ENCODE results near the gene CCNA2. TPM values are rescaled to one million over a fixed set of nuclear protein-coding genes. Genes with fewer than 3 reads are reported as not detected.

CCNA2 gene
- total RNA-seq, 2 donors from 2014 or later = 2.4 to 2.5 TPM

GRCh38 chr4:121778991-121779628, 44.6 kb downstream of the CCNA2 start:
- Histone ChIP-seq H3K4me1 (ENCODE audit: control insufficient read depth in 1 of 2, low read depth in 2 of 2) (no peaks in the 10 kb centered on the region), H3K9me3 (no peaks in the 10 kb centered on the region), H3K36me3 (no peaks in the 10 kb centered on the region), H3K27me3 (replicated peaks; ENCODE audit: insufficient read depth) (no peaks in the 10 kb centered on the region), H3K4me3 (no peak overlapping the region), H3K27ac (no peak overlapping the region)
- ATAC-seq (ENCODE audit: insufficient number of reproducible peaks, low FRiP score, low read depth) = no peak
- TF ChIP-seq, protein P1, sequence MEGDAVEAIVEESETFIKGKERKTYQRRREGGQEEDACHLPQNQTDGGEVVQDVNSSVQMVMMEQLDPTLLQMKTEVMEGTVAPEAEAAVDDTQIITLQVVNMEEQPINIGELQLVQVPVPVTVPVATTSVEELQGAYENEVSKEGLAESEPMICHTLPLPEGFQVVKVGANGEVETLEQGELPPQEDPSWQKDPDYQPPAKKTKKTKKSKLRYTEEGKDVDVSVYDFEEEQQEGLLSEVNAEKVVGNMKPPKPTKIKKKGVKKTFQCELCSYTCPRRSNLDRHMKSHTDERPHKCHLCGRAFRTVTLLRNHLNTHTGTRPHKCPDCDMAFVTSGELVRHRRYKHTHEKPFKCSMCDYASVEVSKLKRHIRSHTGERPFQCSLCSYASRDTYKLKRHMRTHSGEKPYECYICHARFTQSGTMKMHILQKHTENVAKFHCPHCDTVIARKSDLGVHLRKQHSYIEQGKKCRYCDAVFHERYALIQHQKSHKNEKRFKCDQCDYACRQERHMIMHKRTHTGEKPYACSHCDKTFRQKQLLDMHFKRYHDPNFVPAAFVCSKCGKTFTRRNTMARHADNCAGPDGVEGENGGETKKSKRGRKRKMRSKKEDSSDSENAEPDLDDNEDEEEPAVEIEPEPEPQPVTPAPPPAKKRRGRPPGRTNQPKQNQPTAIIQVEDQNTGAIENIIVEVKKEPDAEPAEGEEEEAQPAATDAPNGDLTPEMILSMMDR (IDR thresholded peaks at IDR 0.05) = no peak
- DNase-seq (ENCODE audit: low spot score) = no peak

- no peaks in the 10 kb centered on the region for H3K9me3 ChIP-seq
- no peak overlapping the region for H3K27ac ChIP-seq
- DNase-seq (ENCODE audit: low spot score) (no peak), ATAC-seq (ENCODE audit: insufficient number of reproducible peaks, low FRiP score, low read depth) (no peak)
- H3K36me3 ChIP-seq = no peaks in the 10 kb centered on the region
- no peaks in the 10 kb centered on the region for H3K27me3 ChIP-seq (replicated peaks; ENCODE audit: insufficient read depth)
- TF ChIP-seq, protein P1 (IDR thresholded peaks at IDR 0.05) = no peak
- H3K4me3 ChIP-seq = no peak overlapping the region
- no peaks in the 10 kb centered on the region for H3K4me1 ChIP-seq (ENCODE audit: control insufficient read depth in 1 of 2, low read depth in 2 of 2)
Observed at GRCh38 chr4:121777625-121778024, 46.1 kb downstream of the CCNA2 start.

GRCh38 chr4:121776610-121777401, 46.9 kb downstream of the CCNA2 start:
- TF ChIP-seq, protein P1 (IDR thresholded peaks at IDR 0.05) = no peak
- Histone ChIP-seq H3K27ac (no peak overlapping the region), H3K9me3 (no peaks in the 10 kb centered on the region), H3K4me1 (ENCODE audit: control insufficient read depth in 1 of 2, low read depth in 2 of 2) (no peaks in the 10 kb centered on the region), H3K27me3 (replicated peaks; ENCODE audit: insufficient read depth) (no peaks in the 10 kb centered on the region), H3K4me3 (no peak overlapping the region), H3K36me3 (no peaks in the 10 kb centered on the region)
- ATAC-seq (ENCODE audit: insufficient number of reproducible peaks, low FRiP score, low read depth) (no peak), DNase-seq (ENCODE audit: low spot score) (no peak)

- no peaks in the 10 kb centered on the region for H3K4me1 ChIP-seq (ENCODE audit: control insufficient read depth in 1 of 2, low read depth in 2 of 2)
- TF ChIP-seq, protein P1 (IDR thresholded peaks at IDR 0.05) = no peak
- H3K27me3 ChIP-seq (replicated peaks; ENCODE audit: insufficient read depth) = no peaks in the 10 kb centered on the region
- no peaks in the 10 kb centered on the region for H3K9me3 ChIP-seq
- H3K27ac ChIP-seq = no peak overlapping the region
- no peak for ATAC-seq (ENCODE audit: insufficient number of reproducible peaks, low FRiP score, low read depth)
- DNase-seq (ENCODE audit: low spot score) = no peak
- no peak overlapping the region for H3K4me3 ChIP-seq
- H3K36me3 ChIP-seq = no peaks in the 10 kb centered on the region
Observed at GRCh38 chr4:121773883-121774282, 49.8 kb downstream of the CCNA2 start.

DNA sequence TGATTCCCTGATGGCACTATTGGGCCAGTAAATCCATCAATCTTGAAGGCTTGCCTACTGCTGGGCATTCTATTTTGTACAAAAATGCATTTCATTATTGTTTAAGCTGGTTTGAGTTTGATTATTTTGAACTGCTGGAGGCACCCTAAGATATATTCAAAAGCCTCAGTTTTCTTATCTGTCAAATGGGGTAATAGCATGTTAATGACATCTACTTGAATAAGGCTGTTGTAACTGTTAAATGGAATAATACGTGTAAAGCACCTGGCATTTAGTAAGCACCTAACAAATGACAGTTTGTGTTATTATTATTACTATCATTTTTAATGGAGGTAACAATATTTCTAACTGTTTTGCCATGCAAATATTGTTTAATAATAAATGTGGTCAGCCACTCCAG, 51.8 kb downstream of the CCNA2 start:
- TF ChIP-seq, protein P1 (IDR thresholded peaks at IDR 0.05) = no peak
- DNase-seq (ENCODE audit: low spot score) = no peak
- Histone ChIP-seq H3K27me3 (replicated peaks; ENCODE audit: insufficient read depth) (no peaks in the 10 kb centered on the region), H3K27ac (no peak overlapping the region), H3K36me3 (no peaks in the 10 kb centered on the region), H3K9me3 (no peaks in the 10 kb centered on the region), H3K4me3 (no peak overlapping the region), H3K4me1 (ENCODE audit: control insufficient read depth in 1 of 2, low read depth in 2 of 2) (no peaks in the 10 kb centered on the region)
- ATAC-seq (ENCODE audit: insufficient number of reproducible peaks, low FRiP score, low read depth) = no peak

All from thoracic aorta (tissue), 2 donors.